Spinal cord (tissue), 10 donors: Measurements from ENCODE around the gene IMMP2L. TPM values are rescaled to one million over a fixed set of nuclear protein-coding genes. Genes with fewer than 3 reads are reported as not detected.

ENCODE experiments used
- DNase-seq, 6 donors: peaks; one replicate each; pipeline versions ENCODE4 v3.0.0 to v3.0.0-alpha.2; 2013 to 2015; ENCODE audit warnings: low spot score in 6 of 6, low read depth in 4 of 6
- H3K27ac ChIP-seq: one replicate; pipeline ENCODE4 v1.5.1; 2013; ENCODE audit warnings: low read depth, low read length, control low read depth
- H3K27me3 ChIP-seq: one replicate; pipeline ENCODE4 v1.6.1; 2013; ENCODE audit warnings: low read length; ENCODE audit not compliant: control insufficient read depth, insufficient read depth
- H3K36me3 ChIP-seq: one replicate; pipeline ENCODE4 v1.6.1; 2013; ENCODE audit warnings: low read length; ENCODE audit not compliant: control insufficient read depth, insufficient read depth
- H3K4me1 ChIP-seq: one replicate; pipeline ENCODE4 v1.6.1; 2013; ENCODE audit warnings: low read length; ENCODE audit not compliant: control insufficient read depth, insufficient read depth
- H3K4me3 ChIP-seq: one replicate; pipeline ENCODE4 v1.5.1; 2013; ENCODE audit warnings: low read depth, low read length, control low read depth
- H3K9me3 ChIP-seq: one replicate; pipeline ENCODE4 v1.6.1; 2013; ENCODE audit warnings: low read length; ENCODE audit not compliant: control insufficient read depth, insufficient read depth
- WGBS: methylation state at CpG from one replicate; pipeline ENCODE4 v1.1.5; 2013; ENCODE audit warnings: missing lambda C conversion rate; ENCODE audit not compliant: insufficient coverage; 5-methylcytosine and 5-hydroxymethylcytosine counted together
- polyA plus RNA-seq, 2 donors: library from polyadenylated mRNA; unstranded; fragments of 120-200 nt; gene quantifications; one replicate each; pipeline ENCODE4 v1.2.1, GENCODE V29; 2013; ENCODE audit not compliant: insufficient read length in 2 of 2
- total RNA-seq, 2 donors: library from RNA; depleted of rRNA in 1 of 2; stranded (reverse); fragments of 120-200 nt in 1 of 2; fragments of >200 nt in 1 of 2; gene quantifications; one replicate each; pipeline versions ENCODE4 v1.2.3 to v1.2.4, GENCODE V29; 2013 to 2014
- donor health status: healthy.

IMMP2L gene
- total and polyA plus RNA-seq, 4 donors, result 14.8 to 26.8 (median 17.4) TPM

GRCh38 chr7:111410899-111411298 is 151.4 kb downstream of the IMMP2L start:
- H3K9me3 ChIP-seq, result no peaks in the 10 kb centered on the region
- no peaks in the 10 kb centered on the region for H3K36me3 ChIP-seq
- H3K4me3 ChIP-seq, result no peak overlapping the region
- H3K27ac ChIP-seq, result no peak overlapping the region
- H3K27me3 ChIP-seq, result no peaks in the 10 kb centered on the region
- no peaks in the 10 kb centered on the region for H3K4me1 ChIP-seq
- no peak for DNase-seq

GRCh38 chr7:111409714-111410422 is 152.4 kb downstream of the IMMP2L start:
- WGBS, result 53% methylated on average over 1 of the region's 1 CpG

DNA sequence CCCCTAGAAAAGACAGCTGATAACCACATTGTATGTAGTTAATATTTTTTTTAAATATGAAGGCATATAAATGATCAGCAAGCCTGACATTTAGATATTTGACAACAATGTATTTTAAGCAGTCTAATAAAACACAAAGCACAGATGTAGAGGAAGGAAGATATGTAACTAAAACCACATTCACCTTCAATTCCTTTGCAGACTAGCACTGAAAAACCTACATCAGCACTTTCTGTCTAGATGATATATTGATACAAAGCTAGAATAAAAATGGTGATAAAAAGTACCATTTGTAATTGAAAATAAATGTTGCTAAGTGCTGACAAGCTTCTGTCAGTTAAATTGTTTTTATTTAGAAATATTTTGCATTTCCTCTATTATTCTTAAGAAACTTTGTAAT is 153.6 kb downstream of the IMMP2L start:
- H3K4me1 ChIP-seq, result no peaks in the 10 kb centered on the region
- H3K9me3 ChIP-seq, result no peaks in the 10 kb centered on the region
- H3K4me3 ChIP-seq, result no peak overlapping the region
- DNase-seq, result no peak
- H3K27ac ChIP-seq, result no peak overlapping the region
- H3K36me3 ChIP-seq, result no peaks in the 10 kb centered on the region
- H3K27me3 ChIP-seq, result no peaks in the 10 kb centered on the region

More at GRCh38 chr7:111409714-111410422, 152.4 kb downstream of the IMMP2L start:
- Histone ChIP-seq H3K9me3 (no peaks in the 10 kb centered on the region), H3K27ac (no peak overlapping the region), H3K4me1 (no peaks in the 10 kb centered on the region), H3K36me3 (no peaks in the 10 kb centered on the region), H3K27me3 (no peaks in the 10 kb centered on the region), H3K4me3 (no peak overlapping the region)
- DNase-seq, result no peak

DNA sequence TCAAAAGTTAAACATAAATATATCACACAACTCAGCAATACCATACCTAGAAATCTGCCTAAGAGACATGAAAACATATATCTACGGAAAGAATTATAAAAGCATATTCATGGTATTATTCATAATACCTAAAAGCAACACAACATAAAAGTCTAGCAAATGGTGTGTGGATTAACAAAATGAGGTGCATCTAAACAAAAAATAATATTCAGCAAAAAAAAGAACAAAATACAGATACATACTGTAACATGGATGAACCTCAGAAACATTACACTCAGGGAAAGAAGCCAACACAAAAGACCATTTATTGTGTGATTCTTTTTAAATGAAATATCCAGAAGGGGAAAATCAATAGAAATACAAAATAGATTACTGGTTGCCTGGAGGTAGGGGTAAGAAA is 155.0 kb downstream of the IMMP2L start:
- H3K27me3 ChIP-seq, result no peaks in the 10 kb centered on the region
- H3K4me3 ChIP-seq, result no peak overlapping the region
- no peak for DNase-seq
- no peak overlapping the region for H3K27ac ChIP-seq
- no peaks in the 10 kb centered on the region for H3K9me3 ChIP-seq
- no CpG with 5 or more reads among the region's 1 CpG for WGBS
- H3K36me3 ChIP-seq, result no peaks in the 10 kb centered on the region
- H3K4me1 ChIP-seq, result no peaks in the 10 kb centered on the region

GRCh38 chr7:111405621-111406020 is 156.7 kb downstream of the IMMP2L start:
- Histone ChIP-seq H3K9me3 (no peaks in the 10 kb centered on the region), H3K4me3 (no peak overlapping the region), H3K27me3 (no peaks in the 10 kb centered on the region), H3K4me1 (no peaks in the 10 kb centered on the region), H3K27ac (no peak overlapping the region), H3K36me3 (no peaks in the 10 kb centered on the region)
- DNase-seq, result no peak
- no CpG with 5 or more reads among the region's 1 CpG for WGBS

GRCh38 chr7:111401516-111401915 is 160.8 kb downstream of the IMMP2L start:
- Histone ChIP-seq H3K4me1 (no peaks in the 10 kb centered on the region), H3K27ac (no peak overlapping the region), H3K36me3 (no peaks in the 10 kb centered on the region), H3K9me3 (no peaks in the 10 kb centered on the region), H3K4me3 (no peak overlapping the region), H3K27me3 (no peaks in the 10 kb centered on the region)
- no peak for DNase-seq
- WGBS, result no CpG with 5 or more reads among the region's 3 CpGs

DNA sequence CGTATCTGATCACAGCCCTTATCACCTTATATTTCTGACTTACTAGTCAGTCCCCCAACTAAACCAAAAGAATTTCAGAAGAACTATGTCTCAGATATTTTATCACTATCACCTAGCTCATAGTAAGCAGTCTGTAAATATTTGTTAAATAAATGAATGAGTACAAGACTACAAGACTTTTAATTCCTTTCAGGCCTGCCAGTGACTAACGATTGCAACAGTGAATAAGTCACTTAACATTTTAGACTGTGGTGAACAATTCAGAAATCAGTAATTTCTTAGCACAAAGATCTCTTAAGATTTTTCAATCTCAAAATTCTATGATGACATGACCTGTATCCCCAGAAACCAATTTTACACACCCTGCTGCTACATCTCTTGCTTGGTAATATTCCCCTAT is 162.2 kb downstream of the IMMP2L start:
- Histone ChIP-seq H3K4me3 (no peak overlapping the region), H3K9me3 (no peaks in the 10 kb centered on the region), H3K36me3 (no peaks in the 10 kb centered on the region), H3K4me1 (no peaks in the 10 kb centered on the region), H3K27ac (no peak overlapping the region), H3K27me3 (no peaks in the 10 kb centered on the region)
- WGBS, result 100% methylated on average over 1 of the region's 2 CpGs
- no peak for DNase-seq

DNA sequence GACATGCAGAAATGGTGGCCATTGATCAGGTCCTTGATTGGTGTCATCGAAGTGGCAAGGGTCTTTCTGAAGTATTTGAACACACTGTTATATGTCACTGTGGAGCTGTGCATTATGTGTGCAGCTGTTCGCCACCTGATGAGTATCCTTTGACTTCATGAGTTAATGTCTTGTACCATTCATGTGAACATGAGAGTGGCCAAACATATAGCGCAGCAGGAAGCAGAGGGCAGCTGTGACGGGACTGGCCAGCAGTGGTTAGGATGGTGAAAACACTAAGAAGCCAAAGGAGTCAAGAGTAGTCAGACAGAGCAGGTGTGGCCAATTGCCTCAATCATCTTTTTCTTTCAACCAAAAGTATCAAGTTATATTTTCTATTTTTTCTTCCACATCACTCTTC is 167.4 kb downstream of the IMMP2L start:
- 95% methylated on average over 2 of the region's 4 CpGs for WGBS
- Histone ChIP-seq H3K36me3 (no peaks in the 10 kb centered on the region), H3K9me3 (no peaks in the 10 kb centered on the region), H3K27ac (no peak overlapping the region), H3K27me3 (no peaks in the 10 kb centered on the region), H3K4me1 (peaks cover 4% of the 10 kb centered on the region), H3K4me3 (no peak overlapping the region)
- DNase-seq, result no peak

GRCh38 chr7:111393011-111393754 is 169.1 kb downstream of the IMMP2L start:
- Histone ChIP-seq H3K27ac (peak overlapping the region; percentile 62), H3K9me3 (no peaks in the 10 kb centered on the region), H3K4me1 (peaks cover 4% of the 10 kb centered on the region), H3K36me3 (no peaks in the 10 kb centered on the region), H3K4me3 (no peak overlapping the region), H3K27me3 (no peaks in the 10 kb centered on the region)
- peak in 2 of 6 donors; percentile 24 to 49 for DNase-seq
- WGBS, result no CpG with 5 or more reads among the region's 3 CpGs

DNA sequence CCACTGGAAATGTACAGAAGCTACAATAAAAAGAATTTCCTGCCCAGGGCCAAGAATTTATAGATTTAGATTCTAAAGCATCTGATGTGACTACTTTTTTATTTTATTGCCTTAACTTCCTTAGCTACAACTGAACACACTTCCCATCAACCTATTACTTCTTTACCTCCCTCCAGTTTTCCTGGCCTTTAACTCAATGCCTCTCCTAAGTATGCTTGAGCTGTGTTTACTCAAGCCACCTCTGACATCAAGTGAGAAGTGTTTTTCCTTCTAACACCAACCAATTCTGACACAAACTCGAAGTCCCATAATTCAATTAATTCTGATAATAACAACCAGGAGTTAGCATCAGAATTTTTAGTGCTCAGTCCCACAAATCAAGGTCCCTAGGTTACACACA is 170.0 kb downstream of the IMMP2L start:
- H3K27ac ChIP-seq, result peak overlapping the region; percentile 62
- no peaks in the 10 kb centered on the region for H3K9me3 ChIP-seq
- 83% methylated on average over 1 of the region's 1 CpG for WGBS
- H3K36me3 ChIP-seq, result no peaks in the 10 kb centered on the region
- H3K4me1 ChIP-seq, result peaks cover 4% of the 10 kb centered on the region
- no peak overlapping the region for H3K4me3 ChIP-seq
- DNase-seq, result no peak
- H3K27me3 ChIP-seq, result no peaks in the 10 kb centered on the region
